Gastroesophageal sphincter (tissue), 4 donors: ENCODE data around the gene PTPRN2. TPM values are rescaled to one million over a fixed set of nuclear protein-coding genes. Genes with fewer than 3 reads are reported as not detected.

ENCODE experiments used
- ATAC-seq: fragments of 150-250 bp; one replicate; pipeline ENCODE4 v1.9.1; 2016; ENCODE audit warnings: mild to moderate bottlenecking, moderate library complexity
- H3K27ac ChIP-seq, 4 donors: fragments of 200-600 bp; sonication (generic) in 3 of 4; 1 replicate in 3 of 4; 2 replicates in 1 of 4; pipeline ENCODE4 v1.5.1; 2016 to 2019
- H3K27me3 ChIP-seq: fragments of 200-600 bp; sonication (generic); one replicate; pipeline ENCODE4 v1.5.1; 2019
- H3K36me3 ChIP-seq, 2 donors: fragments of 200-600 bp; sonication (generic); one replicate each; pipeline ENCODE4 v1.5.1; 2019; ENCODE audit warnings: control low read depth in 1 of 2
- H3K4me1 ChIP-seq, 3 donors: fragments of 200-600 bp; sonication (generic); 1 replicate in 2 of 3; 2 replicates in 1 of 3; pipeline ENCODE4 v1.5.1; 2016 to 2019; ENCODE audit warnings: control low read depth in 2 of 3
- H3K4me3 ChIP-seq, 2 donors: fragments of 200-600 bp; sonication (generic); one replicate each; pipeline ENCODE4 v1.5.1; 2019; ENCODE audit warnings: mild to moderate bottlenecking in 1 of 2, moderate library complexity in 1 of 2
- H3K9me3 ChIP-seq, 3 donors: fragments of 200-600 bp; sonication (generic); one replicate each; pipeline ENCODE4 v1.5.1; 2017 to 2019; ENCODE audit warnings: control low read depth in 2 of 3
- EP300 ChIP-seq: sonication (generic); formaldehyde crosslinking; IDR thresholded peaks from one replicate; pipeline ENCODE4 v1.6.1; 2017; ENCODE audit warnings: antibody characterized with exemption, mild to moderate bottlenecking
- POLR2A ChIP-seq, 2 donors: fragments of 450-650 bp; IDR thresholded peaks; one replicate each; pipeline ENCODE4 v1.6.1; 2017; ENCODE audit warnings: antibody characterized with exemption in 2 of 2, mild to moderate bottlenecking in 2 of 2, moderate library complexity in 1 of 2
- POLR2AphosphoS5 ChIP-seq: sonication (generic); formaldehyde crosslinking; IDR thresholded peaks from one replicate; pipeline ENCODE4 v1.6.1; 2017; ENCODE audit warnings: antibody characterized with exemption
- WGBS, 2 donors: methylation state at CpG; one replicate each; pipeline ENCODE4 v1.1.5; 2018; ENCODE audit warnings: low coverage in 1 of 2; 5-methylcytosine and 5-hydroxymethylcytosine counted together
- total RNA-seq, 4 donors: library from RNA; depleted of rRNA; stranded (reverse); fragments of >200 nt; gene quantifications; one replicate each; pipeline ENCODE4 v1.1.0, GENCODE V29; 2016
- TF ChIP-seq, protein P1 (sequence below), 4 experiments: fragments of 200-600 bp in 2 of 4; fragments of 450-650 bp in 2 of 4; sonication (generic) in 1 of 4; IDR thresholded peaks; one replicate each; pipeline ENCODE4 v1.5.1; 2017 to 2019; ENCODE audit warnings: antibody characterized with exemption in 4 of 4, mild to moderate bottlenecking in 2 of 4, moderate library complexity in 2 of 4

Gene PTPRN2
- total RNA-seq, 4 donors from 2014 or later, result 1.7 to 4.7 (median 3.3) TPM

DNA sequence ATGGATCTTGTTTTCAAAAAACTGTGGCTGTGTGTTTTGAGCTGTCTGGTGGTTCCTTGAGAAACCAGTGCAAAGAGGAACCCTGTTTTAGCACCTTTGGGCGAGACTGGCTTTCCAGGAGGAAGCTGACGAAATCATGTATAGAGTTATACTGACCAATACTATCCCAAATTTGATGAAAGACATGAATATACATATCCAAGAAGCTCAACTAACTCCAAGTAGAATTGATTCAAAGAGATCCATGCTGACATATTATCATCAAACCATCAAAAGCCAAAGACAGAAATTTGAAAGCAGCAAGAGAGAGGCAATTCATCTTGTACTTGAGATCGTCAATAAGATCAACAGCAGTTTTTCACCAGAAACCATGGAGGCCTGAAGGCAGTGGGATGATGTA lies 640.1 kb downstream of the PTPRN2 start:
- no peaks in the 10 kb centered on the region for H3K36me3 ChIP-seq
- ATAC-seq, result no peak
- H3K27me3 ChIP-seq, result peaks cover 32% of the 10 kb centered on the region
- no peak overlapping the region for H3K27ac ChIP-seq
- H3K4me1 ChIP-seq, result no peaks in the 10 kb centered on the region
- WGBS, 2 donors, result 80 to 89% methylated on average over 2 to 3 of the region's 3 CpGs
- peaks cover 0 to 46% (median 0%) of the 10 kb centered on the region in 3 donors for H3K9me3 ChIP-seq
- H3K4me3 ChIP-seq, result no peak overlapping the region
- TF ChIP-seq, protein P1, sequence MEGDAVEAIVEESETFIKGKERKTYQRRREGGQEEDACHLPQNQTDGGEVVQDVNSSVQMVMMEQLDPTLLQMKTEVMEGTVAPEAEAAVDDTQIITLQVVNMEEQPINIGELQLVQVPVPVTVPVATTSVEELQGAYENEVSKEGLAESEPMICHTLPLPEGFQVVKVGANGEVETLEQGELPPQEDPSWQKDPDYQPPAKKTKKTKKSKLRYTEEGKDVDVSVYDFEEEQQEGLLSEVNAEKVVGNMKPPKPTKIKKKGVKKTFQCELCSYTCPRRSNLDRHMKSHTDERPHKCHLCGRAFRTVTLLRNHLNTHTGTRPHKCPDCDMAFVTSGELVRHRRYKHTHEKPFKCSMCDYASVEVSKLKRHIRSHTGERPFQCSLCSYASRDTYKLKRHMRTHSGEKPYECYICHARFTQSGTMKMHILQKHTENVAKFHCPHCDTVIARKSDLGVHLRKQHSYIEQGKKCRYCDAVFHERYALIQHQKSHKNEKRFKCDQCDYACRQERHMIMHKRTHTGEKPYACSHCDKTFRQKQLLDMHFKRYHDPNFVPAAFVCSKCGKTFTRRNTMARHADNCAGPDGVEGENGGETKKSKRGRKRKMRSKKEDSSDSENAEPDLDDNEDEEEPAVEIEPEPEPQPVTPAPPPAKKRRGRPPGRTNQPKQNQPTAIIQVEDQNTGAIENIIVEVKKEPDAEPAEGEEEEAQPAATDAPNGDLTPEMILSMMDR (IDR thresholded peaks at IDR 0.05), result no peak
- TF ChIP-seq EP300 (no peak), POLR2AphosphoS5 (no peak), POLR2A (IDR thresholded peaks at IDR 0.05) (no peak)

DNA sequence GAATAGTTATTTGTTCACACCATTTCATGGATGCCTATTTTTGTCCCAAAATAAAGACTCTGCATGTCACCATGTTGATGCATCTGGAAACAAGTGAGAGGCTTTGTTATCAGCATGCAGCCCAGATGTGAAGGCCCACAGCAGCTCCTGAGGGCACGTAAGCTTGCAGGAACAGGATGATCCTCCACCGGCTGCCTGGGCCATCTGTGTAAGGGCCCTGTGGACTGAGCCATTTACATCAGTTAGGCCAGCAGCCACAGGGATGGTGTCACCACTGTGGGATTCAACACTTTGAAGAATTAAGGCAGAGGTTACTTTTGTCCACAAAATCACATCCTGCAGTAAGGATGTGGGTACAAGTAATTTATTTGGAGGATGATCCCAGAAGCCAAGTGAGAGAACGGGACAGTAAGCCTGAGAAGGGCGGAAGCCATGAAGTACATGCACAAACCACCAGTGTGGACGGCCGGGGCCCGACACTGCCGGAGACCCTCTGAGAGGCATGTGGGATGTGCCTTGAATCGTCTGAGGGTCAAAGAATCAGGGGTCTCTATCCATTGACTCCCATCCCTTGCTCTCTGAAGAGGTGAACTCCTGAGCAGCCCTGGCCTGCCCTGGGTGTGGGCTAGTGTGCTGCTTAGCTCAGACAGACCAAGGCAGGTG lies 641.1 kb downstream of the PTPRN2 start:
- Histone ChIP-seq H3K36me3 (no peaks in the 10 kb centered on the region), H3K27me3 (peaks cover 24% of the 10 kb centered on the region), H3K9me3 (peaks cover 0 to 46% (median 0%) of the 10 kb centered on the region in 3 donors), H3K4me3 (no peak overlapping the region), H3K27ac (no peak overlapping the region), H3K4me1 (no peaks in the 10 kb centered on the region)
- ATAC-seq, result no peak
- 72 to 90% methylated on average over 3 to 6 of the region's 9 CpGs for WGBS, 2 donors
- TF ChIP-seq EP300 (no peak), POLR2AphosphoS5 (no peak), POLR2A (IDR thresholded peaks at IDR 0.05) (no peak)
- TF ChIP-seq, protein P1 (IDR thresholded peaks at IDR 0.05), result no peak

DNA sequence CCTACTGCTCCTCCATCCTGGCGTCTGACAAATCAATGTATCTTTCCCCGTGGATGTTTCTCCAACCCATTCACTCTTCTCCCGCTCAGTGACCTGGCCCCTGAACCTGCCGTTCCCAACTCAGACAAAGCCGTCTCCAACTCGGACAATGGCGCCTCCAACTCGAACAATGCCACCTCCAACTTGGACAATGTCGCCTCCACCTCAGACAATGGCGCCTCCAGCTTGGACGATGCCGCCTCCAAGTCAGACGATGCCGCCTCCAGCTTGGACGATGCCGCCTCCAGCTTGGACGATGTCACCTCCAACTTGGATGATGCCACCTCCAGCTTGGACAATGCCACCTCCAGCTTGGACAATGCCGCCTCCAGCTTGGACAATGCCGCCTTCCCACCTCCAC lies 642.2 kb downstream of the PTPRN2 start:
- peaks cover 0 to 42% (median 0%) of the 10 kb centered on the region in 3 donors for H3K9me3 ChIP-seq
- TF ChIP-seq POLR2AphosphoS5 (no peak), EP300 (no peak), POLR2A (IDR thresholded peaks at IDR 0.05) (no peak)
- TF ChIP-seq, protein P1 (IDR thresholded peaks at IDR 0.05), result no peak
- H3K36me3 ChIP-seq, result no peaks in the 10 kb centered on the region
- H3K27ac ChIP-seq, result no peak overlapping the region
- H3K4me3 ChIP-seq, result no peak overlapping the region
- no peaks in the 10 kb centered on the region for H3K4me1 ChIP-seq
- no peak for ATAC-seq
- WGBS, 2 donors, result 91 to 100% methylated on average over 4 to 8 of the region's 19 CpGs
- H3K27me3 ChIP-seq, result peaks cover 20% of the 10 kb centered on the region

DNA sequence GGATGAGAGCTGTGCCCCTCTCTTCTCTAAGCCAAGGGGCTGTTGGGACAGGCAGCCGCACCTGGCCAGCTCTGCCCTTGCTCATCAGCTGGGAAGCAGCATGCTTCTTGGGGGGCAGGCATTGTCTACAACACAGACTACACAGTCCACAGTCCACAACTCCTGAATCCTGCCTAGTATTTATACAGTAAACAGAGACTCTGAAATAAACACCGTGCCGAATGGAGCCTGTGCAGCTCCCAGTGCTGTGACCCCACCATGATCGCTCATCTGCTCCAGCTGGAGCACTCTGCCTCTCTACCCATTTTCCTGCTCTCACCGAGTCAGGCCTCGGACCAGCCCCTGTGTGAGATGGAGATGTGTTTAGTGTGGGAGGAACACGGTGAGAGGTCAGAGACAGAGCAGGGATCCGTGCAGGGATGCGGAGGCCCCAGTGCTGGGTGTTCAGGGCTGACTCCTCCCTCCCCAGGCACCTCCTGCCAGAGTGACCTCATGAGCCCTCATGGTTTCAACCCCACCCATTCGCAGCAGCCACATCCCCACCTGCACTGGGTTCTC lies 642.8 kb downstream of the PTPRN2 start:
- Histone ChIP-seq H3K4me1 (no peaks in the 10 kb centered on the region), H3K27me3 (peaks cover 20% of the 10 kb centered on the region), H3K9me3 (peaks cover 0 to 38% (median 0%) of the 10 kb centered on the region in 3 donors), H3K4me3 (no peak overlapping the region), H3K36me3 (no peaks in the 10 kb centered on the region), H3K27ac (no peak overlapping the region)
- no peak for TF ChIP-seq POLR2A (IDR thresholded peaks at IDR 0.05)
- no peak for TF ChIP-seq POLR2AphosphoS5
- TF ChIP-seq, protein P1 (IDR thresholded peaks at IDR 0.05), result no peak
- no peak for TF ChIP-seq EP300
- no peak for ATAC-seq
- 86 to 100% methylated on average over 1 to 5 of the region's 10 CpGs for WGBS, 2 donors

DNA sequence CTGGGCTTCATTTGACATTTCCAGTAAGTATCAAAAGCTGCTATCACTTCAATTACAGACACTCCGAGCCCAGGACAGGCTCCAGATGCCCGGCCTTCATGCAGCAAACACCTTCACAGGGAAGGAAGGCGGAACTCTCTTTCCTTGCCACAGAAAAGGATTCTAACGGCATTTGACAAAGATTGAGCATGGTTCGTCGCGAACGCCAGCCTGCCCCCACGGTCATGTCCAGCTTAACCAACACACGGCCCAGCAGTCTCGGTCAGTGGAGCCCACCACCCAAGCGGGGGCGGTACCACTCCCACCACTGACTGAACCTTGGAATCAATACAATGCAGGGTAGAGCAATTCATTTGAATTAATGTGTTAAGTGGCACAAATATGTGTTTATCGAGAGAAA lies 643.6 kb downstream of the PTPRN2 start:
- ATAC-seq, result no peak
- no peak overlapping the region for H3K27ac ChIP-seq
- H3K36me3 ChIP-seq, result no peaks in the 10 kb centered on the region
- peaks cover 20% of the 10 kb centered on the region for H3K27me3 ChIP-seq
- TF ChIP-seq, protein P1 (IDR thresholded peaks at IDR 0.05), result no peak
- TF ChIP-seq POLR2AphosphoS5 (no peak), EP300 (no peak), POLR2A (IDR thresholded peaks at IDR 0.05) (no peak)
- no peak overlapping the region for H3K4me3 ChIP-seq
- WGBS, 2 donors, result 79 to 90% methylated on average over 4 to 13 of the region's 14 CpGs
- H3K4me1 ChIP-seq, result no peaks in the 10 kb centered on the region
- H3K9me3 ChIP-seq, result peaks cover 0 to 30% (median 0%) of the 10 kb centered on the region in 3 donors
